SK-N-MC (cell line): ENCODE results near the gene MAFB.

Experiments
- EZH2 ChIP-seq: fragments of 200-600 bp; sonication (generic); IDR thresholded peaks from one replicate; pipeline ENCODE4 v1.6.1; 2017; ENCODE audit warnings: antibody characterized with exemption
- POLR2AphosphoS5 ChIP-seq: IDR thresholded peaks from 2 replicates; pipeline ENCODE4 v1.6.1; 2012; ENCODE audit warnings: mild to moderate bottlenecking, low read depth, low read length, borderline replicate concordance

GRCh38 chr20:40683221-40683893, 5.7 kb downstream of the MAFB start:
- peak; percentile 82 for TF ChIP-seq POLR2AphosphoS5
- no peak for TF ChIP-seq EZH2
